HFF-Myc (cell line): ENCODE results near the gene RASAL3.

Experiments used
- DNase-seq: peaks from one replicate; pipeline ENCODE4 v3.0.0-alpha.2; 2011; ENCODE audit warnings: low read depth; ENCODE audit errors: extremely low read depth
- H3K4me3 ChIP-seq: replicated peaks from 2 replicates; pipeline ENCODE4 v1.5.1; 2011; ENCODE audit warnings: low read depth, mild to moderate bottlenecking, control low read depth, low read length
- TF ChIP-seq, protein P1 (sequence below): IDR thresholded peaks from 2 replicates; pipeline ENCODE4 v1.5.1; 2012; ENCODE audit warnings: mild to moderate bottlenecking, low read depth, low read length, control low read depth; ENCODE audit errors: missing control alignments

The RASAL3 gene

GRCh38 chr19:15448044-15448777 lies 16.1 kb downstream of the RASAL3 start:
- DNase-seq: no peak
- H3K4me3 ChIP-seq: no peak overlapping the region
- TF ChIP-seq, protein P1, sequence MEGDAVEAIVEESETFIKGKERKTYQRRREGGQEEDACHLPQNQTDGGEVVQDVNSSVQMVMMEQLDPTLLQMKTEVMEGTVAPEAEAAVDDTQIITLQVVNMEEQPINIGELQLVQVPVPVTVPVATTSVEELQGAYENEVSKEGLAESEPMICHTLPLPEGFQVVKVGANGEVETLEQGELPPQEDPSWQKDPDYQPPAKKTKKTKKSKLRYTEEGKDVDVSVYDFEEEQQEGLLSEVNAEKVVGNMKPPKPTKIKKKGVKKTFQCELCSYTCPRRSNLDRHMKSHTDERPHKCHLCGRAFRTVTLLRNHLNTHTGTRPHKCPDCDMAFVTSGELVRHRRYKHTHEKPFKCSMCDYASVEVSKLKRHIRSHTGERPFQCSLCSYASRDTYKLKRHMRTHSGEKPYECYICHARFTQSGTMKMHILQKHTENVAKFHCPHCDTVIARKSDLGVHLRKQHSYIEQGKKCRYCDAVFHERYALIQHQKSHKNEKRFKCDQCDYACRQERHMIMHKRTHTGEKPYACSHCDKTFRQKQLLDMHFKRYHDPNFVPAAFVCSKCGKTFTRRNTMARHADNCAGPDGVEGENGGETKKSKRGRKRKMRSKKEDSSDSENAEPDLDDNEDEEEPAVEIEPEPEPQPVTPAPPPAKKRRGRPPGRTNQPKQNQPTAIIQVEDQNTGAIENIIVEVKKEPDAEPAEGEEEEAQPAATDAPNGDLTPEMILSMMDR: no peak

- no peak for DNase-seq
- no peak overlapping the region for H3K4me3 ChIP-seq
- TF ChIP-seq, protein P1: no peak
Measured at GRCh38 chr19:15447057-15447456, 17.3 kb downstream of the RASAL3 start.

- TF ChIP-seq, protein P1: no peak
- H3K4me3 ChIP-seq: no peak overlapping the region
- no peak for DNase-seq
Measured at GRCh38 chr19:15445807-15446376, 18.5 kb downstream of the RASAL3 start.

DNA sequence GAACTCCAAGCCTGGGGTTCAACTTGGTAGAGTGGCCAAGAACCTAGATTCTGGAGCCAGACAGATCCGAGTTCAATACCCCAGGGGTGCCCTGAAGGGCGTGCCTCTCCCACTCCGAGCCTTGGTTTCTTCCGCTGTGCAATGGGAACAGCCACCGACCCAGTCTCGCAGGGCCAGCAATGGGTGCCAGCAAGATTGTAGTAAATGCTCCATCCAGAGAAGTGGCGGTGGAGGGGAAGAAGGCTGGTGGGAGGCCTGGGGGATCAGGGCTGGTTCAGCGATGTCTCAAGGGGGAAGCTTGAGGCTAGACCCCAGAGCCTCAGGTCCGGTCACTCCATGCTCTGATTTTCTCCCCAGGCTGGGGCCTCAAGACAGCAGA lies 19.1 kb downstream of the RASAL3 start:
- no peak for DNase-seq
- TF ChIP-seq, protein P1: no peak
- H3K4me3 ChIP-seq: no peak overlapping the region

DNA sequence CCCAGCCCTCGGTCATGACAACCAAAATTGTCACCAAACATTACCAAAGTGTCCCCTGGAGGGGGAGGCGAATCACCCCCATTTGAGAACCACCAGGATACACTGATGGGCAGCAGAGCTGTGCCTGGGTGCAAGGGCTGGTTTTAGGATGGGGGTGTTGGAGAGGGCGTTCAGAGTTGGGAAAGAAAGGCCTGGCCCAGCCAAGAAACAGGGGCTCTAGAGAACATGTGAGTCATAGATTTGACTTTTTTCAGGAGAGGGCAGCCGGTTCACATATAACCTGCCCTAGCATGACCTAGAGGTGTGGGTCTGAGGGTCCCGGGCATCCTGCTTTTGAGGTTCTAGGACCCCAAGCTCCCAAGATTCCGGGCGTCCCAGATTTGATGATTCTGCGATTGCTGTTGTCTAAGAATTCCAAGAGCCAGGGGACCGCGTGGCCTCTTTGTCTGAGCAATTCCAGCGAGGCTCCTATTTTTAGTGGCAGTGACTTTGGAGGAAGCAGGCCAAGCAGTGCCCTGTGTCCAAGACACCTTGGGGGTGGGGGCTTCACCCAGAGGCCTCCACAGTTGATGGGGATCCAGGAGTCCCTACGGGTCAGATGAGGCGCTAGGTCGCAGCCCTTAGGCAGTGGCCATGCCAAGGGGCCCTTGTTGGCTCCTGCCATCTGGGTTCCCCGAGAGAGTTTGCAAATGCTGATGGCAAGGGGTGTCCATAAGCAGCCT lies 19.7 kb downstream of the RASAL3 start:
- DNase-seq: no peak
- TF ChIP-seq, protein P1: no peak

GRCh38 chr19:15443838-15444237 lies 20.5 kb downstream of the RASAL3 start:
- no peak overlapping the region for H3K4me3 ChIP-seq
- TF ChIP-seq, protein P1: no peak
- no peak for DNase-seq

More for the DNA sequence above, 19.7 kb downstream of the RASAL3 start:
- no peak overlapping the region for H3K4me3 ChIP-seq
